GM23338 (cell line): ENCODE data around the gene TPST1.

ENCODE experiments used
- EZH2 ChIP-seq: fragments of 200-600 bp; sonication (generic); IDR thresholded peaks from one replicate; pipeline ENCODE4 v1.8.0; 2017; ENCODE audit warnings: antibody characterized with exemption, mild to moderate bottlenecking, low read depth; ENCODE audit not compliant: unreplicated experiment
- EZH2phosphoT487 ChIP-seq: fragments of 200-600 bp; sonication (generic); IDR thresholded peaks from one replicate; pipeline ENCODE4 v1.8.1; 2018; ENCODE audit warnings: antibody characterized with exemption; ENCODE audit not compliant: unreplicated experiment
- JUNB ChIP-seq: IDR thresholded peaks from one replicate; pipeline ENCODE4 v1.6.1; 2016; ENCODE audit warnings: antibody characterized with exemption; ENCODE audit not compliant: unreplicated experiment
- POLR2AphosphoS5 ChIP-seq: IDR thresholded peaks from 2 replicates; pipeline ENCODE4 v1.6.1; 2016; ENCODE audit warnings: antibody characterized with exemption, low read depth
- TF ChIP-seq, protein P1 (sequence below), 2 experiments: fragments of 200-600 bp in 1 of 2; sonication (generic) in 1 of 2; conservative IDR thresholded peaks; 2 replicates each; pipeline versions ENCODE4 v1.5.1 to v1.6.1; 2016 to 2017; ENCODE audit warnings: antibody characterized with exemption in 2 of 2, low read depth in 2 of 2, mild to moderate bottlenecking in 2 of 2, moderate library complexity in 1 of 2
- TF ChIP-seq, protein P2 (sequence below): IDR thresholded peaks from one replicate; pipeline ENCODE4 v1.6.1; 2018; ENCODE audit warnings: antibody characterized with exemption; ENCODE audit not compliant: unreplicated experiment

DNA sequence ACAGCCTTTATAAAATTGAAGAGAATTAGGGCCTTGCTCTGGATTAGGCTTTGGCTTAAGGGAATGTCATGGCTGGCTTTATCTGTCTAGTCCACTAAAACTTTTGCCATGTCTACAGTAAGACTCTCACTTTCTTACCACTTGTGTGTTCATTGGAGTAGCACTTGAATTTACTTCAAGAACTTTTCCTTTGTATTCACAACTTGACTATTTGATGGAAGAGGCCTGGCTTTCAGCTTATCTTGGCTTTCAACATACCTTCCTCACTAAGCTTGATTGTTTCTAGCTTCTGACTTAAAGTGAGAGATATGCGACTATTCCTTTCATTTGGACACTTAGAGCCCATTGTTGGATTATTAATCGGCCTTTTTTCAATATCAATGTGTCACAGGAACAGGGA, 96.1 kb downstream of the TPST1 start:
- TF ChIP-seq, protein P1, sequence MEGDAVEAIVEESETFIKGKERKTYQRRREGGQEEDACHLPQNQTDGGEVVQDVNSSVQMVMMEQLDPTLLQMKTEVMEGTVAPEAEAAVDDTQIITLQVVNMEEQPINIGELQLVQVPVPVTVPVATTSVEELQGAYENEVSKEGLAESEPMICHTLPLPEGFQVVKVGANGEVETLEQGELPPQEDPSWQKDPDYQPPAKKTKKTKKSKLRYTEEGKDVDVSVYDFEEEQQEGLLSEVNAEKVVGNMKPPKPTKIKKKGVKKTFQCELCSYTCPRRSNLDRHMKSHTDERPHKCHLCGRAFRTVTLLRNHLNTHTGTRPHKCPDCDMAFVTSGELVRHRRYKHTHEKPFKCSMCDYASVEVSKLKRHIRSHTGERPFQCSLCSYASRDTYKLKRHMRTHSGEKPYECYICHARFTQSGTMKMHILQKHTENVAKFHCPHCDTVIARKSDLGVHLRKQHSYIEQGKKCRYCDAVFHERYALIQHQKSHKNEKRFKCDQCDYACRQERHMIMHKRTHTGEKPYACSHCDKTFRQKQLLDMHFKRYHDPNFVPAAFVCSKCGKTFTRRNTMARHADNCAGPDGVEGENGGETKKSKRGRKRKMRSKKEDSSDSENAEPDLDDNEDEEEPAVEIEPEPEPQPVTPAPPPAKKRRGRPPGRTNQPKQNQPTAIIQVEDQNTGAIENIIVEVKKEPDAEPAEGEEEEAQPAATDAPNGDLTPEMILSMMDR (conservative IDR thresholded peaks at IDR 0.05; ENCODE audit: low read depth in 2 of 2) = no peak
- TF ChIP-seq, protein P2, sequence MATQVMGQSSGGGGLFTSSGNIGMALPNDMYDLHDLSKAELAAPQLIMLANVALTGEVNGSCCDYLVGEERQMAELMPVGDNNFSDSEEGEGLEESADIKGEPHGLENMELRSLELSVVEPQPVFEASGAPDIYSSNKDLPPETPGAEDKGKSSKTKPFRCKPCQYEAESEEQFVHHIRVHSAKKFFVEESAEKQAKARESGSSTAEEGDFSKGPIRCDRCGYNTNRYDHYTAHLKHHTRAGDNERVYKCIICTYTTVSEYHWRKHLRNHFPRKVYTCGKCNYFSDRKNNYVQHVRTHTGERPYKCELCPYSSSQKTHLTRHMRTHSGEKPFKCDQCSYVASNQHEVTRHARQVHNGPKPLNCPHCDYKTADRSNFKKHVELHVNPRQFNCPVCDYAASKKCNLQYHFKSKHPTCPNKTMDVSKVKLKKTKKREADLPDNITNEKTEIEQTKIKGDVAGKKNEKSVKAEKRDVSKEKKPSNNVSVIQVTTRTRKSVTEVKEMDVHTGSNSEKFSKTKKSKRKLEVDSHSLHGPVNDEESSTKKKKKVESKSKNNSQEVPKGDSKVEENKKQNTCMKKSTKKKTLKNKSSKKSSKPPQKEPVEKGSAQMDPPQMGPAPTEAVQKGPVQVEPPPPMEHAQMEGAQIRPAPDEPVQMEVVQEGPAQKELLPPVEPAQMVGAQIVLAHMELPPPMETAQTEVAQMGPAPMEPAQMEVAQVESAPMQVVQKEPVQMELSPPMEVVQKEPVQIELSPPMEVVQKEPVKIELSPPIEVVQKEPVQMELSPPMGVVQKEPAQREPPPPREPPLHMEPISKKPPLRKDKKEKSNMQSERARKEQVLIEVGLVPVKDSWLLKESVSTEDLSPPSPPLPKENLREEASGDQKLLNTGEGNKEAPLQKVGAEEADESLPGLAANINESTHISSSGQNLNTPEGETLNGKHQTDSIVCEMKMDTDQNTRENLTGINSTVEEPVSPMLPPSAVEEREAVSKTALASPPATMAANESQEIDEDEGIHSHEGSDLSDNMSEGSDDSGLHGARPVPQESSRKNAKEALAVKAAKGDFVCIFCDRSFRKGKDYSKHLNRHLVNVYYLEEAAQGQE = no peak
- TF ChIP-seq EZH2 (no peak), POLR2AphosphoS5 (no peak), EZH2phosphoT487 (no peak), JUNB (no peak)
